Measurements from ENCODE around the gene EFTUD2.

DNA sequence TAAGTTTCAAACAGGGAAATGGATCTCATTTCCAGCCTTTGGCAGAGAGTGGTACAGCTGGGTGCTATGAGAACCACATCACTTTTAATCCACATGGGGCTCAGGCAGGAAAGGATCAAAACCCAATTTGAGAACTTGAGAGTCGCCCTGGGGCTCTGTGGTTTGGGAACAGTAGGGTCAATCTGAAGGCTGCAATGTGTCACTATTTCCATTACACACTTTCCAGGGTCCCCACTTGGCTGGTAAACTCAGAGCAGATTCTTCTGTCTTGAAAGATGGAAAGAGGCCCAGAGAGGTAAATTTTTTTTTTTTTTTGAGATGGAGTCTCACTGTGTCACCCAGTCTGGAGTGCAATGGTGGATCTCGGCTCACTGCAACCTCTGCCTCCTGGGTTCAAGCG is 58.3 kb downstream of the EFTUD2 start:
- TF ChIP-seq MTA3 (IDR thresholded peaks at IDR 0.05; ENCODE audit: borderline replicate concordance) = no peak
- TF ChIP-seq, protein P1, sequence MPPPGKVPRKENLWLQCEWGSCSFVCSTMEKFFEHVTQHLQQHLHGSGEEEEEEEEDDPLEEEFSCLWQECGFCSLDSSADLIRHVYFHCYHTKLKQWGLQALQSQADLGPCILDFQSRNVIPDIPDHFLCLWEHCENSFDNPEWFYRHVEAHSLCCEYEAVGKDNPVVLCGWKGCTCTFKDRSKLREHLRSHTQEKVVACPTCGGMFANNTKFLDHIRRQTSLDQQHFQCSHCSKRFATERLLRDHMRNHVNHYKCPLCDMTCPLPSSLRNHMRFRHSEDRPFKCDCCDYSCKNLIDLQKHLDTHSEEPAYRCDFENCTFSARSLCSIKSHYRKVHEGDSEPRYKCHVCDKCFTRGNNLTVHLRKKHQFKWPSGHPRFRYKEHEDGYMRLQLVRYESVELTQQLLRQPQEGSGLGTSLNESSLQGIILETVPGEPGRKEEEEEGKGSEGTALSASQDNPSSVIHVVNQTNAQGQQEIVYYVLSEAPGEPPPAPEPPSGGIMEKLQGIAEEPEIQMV (tag; conservative IDR thresholded peaks at IDR 0.05; ENCODE audit: low read depth) = no peak
- no peak for TF ChIP-seq CREB1 (IDR thresholded peaks at IDR 0.05)
- TF ChIP-seq CREB1 (CRISPR knock-in tag; IDR thresholded peaks at IDR 0.05) = no peak
- no peak for TF ChIP-seq MAFK (IDR thresholded peaks at IDR 0.05; ENCODE audit: low read length)
- no peak for TF ChIP-seq CEBPB (tag; IDR thresholded peaks at IDR 0.05)
- TF ChIP-seq L3MBTL2 (IDR thresholded peaks at IDR 0.05) = no peak
- TF ChIP-seq POLR2A (conservative IDR thresholded peaks at IDR 0.05) = no peak
- no peak for TF ChIP-seq PTTG1 (tag; IDR thresholded peaks at IDR 0.05; ENCODE audit: low read depth)
- TF ChIP-seq, protein P2, sequence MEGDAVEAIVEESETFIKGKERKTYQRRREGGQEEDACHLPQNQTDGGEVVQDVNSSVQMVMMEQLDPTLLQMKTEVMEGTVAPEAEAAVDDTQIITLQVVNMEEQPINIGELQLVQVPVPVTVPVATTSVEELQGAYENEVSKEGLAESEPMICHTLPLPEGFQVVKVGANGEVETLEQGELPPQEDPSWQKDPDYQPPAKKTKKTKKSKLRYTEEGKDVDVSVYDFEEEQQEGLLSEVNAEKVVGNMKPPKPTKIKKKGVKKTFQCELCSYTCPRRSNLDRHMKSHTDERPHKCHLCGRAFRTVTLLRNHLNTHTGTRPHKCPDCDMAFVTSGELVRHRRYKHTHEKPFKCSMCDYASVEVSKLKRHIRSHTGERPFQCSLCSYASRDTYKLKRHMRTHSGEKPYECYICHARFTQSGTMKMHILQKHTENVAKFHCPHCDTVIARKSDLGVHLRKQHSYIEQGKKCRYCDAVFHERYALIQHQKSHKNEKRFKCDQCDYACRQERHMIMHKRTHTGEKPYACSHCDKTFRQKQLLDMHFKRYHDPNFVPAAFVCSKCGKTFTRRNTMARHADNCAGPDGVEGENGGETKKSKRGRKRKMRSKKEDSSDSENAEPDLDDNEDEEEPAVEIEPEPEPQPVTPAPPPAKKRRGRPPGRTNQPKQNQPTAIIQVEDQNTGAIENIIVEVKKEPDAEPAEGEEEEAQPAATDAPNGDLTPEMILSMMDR (IDR thresholded peaks at IDR 0.05 in 2 of 3, conservative IDR thresholded peaks at IDR 0.05 in 1 of 3; ENCODE audit: insufficient read depth in 2 of 3, low read depth in 1 of 3, low read length in 3 of 3) = no peak
- TF ChIP-seq MYBL2 (IDR thresholded peaks at IDR 0.05; ENCODE audit: low read depth) = no peak
- TF ChIP-seq MYBL2 (CRISPR knock-in tag; IDR thresholded peaks at IDR 0.05; ENCODE audit: borderline replicate concordance) = no peak
- no peak for TF ChIP-seq CBX8 (IDR thresholded peaks at IDR 0.05; ENCODE audit: borderline replicate concordance, extremely low read depth, low read depth, low read length, poor library complexity, severe bottlenecking)

Measured in K562 (cell line).